SJSA1 (cell line): ENCODE measurements around the gene FGF14. TPM values are rescaled to one million over a fixed set of nuclear protein-coding genes. Genes with fewer than 3 reads are reported as not detected.
"Not testable (repeated sequence)": the region's sequence is repeated elsewhere in the genome, so short reads cannot be mapped to it uniquely, and the experiment has no call there.

ENCODE experiments used
- DNase-seq, 2 experiments: peaks; one replicate each; pipeline ENCODE4 v3.0.0-alpha.2; 2015 to 2020; ENCODE audit warnings: low spot score in 2 of 2, low read depth in 1 of 2
- H3K27ac ChIP-seq: fragments of 250-450 bp; sonication (Bioruptor Pico); 2 replicates; pipeline ENCODE4 v1.5.1; 2020; ENCODE audit warnings: mild to moderate bottlenecking, moderate library complexity
- H3K27me3 ChIP-seq: fragments of 250-450 bp; sonication (Bioruptor Pico); replicated peaks from 2 replicates; pipeline ENCODE4 v1.5.1; 2020; ENCODE audit warnings: mild to moderate bottlenecking, moderate library complexity
- H3K36me3 ChIP-seq: fragments of 250-450 bp; sonication (Bioruptor Pico); 2 replicates; pipeline ENCODE4 v1.5.1; 2020; ENCODE audit warnings: mild to moderate bottlenecking
- H3K4me1 ChIP-seq: fragments of 250-450 bp; sonication (Bioruptor Pico); replicated peaks from 2 replicates; pipeline ENCODE4 v1.6.1; 2021; ENCODE audit warnings: mild to moderate bottlenecking
- H3K4me3 ChIP-seq: fragments of 250-450 bp; sonication (Bioruptor Pico); 2 replicates; pipeline ENCODE4 v1.5.1; 2020; ENCODE audit warnings: mild to moderate bottlenecking
- H3K9me3 ChIP-seq: fragments of 250-450 bp; sonication (Bioruptor Pico); replicated peaks from 2 replicates; pipeline ENCODE4 v1.5.1; 2020; ENCODE audit warnings: mild to moderate bottlenecking
- total RNA-seq: library from RNA; depleted of rRNA; stranded (reverse); fragments of >200 nt; shearing (Covaris generic); gene quantifications from 2 replicates; pipeline ENCODE4 v1.2.3, GENCODE V29; 2014

FGF14 gene
- total RNA-seq, 1 experiment from 2014 or later: not detected

DNA sequence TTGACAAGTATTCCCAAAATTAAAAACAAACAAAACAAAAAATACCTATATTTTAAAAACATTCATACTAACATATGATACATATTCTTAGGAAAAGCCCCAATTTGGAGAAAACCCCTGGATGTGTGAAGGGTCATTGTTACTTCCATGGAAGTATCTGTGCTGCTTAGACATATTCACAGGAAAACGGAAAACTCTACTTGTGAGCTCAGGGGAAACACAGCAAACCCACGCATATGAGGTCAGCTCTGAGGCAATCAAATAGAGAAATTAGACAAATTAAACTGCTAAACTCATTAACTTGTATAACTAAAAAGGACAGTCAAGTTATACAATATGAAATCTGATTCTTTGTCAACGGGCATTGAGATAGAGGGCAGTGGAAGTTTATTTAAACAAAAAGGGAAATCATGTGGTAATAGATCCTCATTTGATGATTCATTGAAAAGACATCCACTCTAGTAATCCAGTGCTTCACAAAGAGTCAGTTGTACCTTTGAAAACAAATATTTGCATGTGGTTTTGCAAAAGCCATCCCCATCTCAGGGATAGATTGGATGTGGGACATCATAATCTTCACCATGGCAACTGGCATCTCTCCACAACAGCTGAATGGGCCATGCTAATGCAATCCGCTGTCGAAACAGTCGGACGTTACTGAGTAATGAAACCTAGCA, 526.0 kb downstream of the FGF14 start:
- Histone ChIP-seq H3K4me1 (peaks cover 7% of the 10 kb centered on the region), H3K9me3 (no peaks in the 10 kb centered on the region), H3K27me3 (peaks cover 8% of the 10 kb centered on the region; the same call in 1 of the 2 replicates), H3K4me3 (no peak overlapping the region), H3K27ac (no peak overlapping the region), H3K36me3 (no peaks in the 10 kb centered on the region)
- peak; percentile 47 for DNase-seq

DNA sequence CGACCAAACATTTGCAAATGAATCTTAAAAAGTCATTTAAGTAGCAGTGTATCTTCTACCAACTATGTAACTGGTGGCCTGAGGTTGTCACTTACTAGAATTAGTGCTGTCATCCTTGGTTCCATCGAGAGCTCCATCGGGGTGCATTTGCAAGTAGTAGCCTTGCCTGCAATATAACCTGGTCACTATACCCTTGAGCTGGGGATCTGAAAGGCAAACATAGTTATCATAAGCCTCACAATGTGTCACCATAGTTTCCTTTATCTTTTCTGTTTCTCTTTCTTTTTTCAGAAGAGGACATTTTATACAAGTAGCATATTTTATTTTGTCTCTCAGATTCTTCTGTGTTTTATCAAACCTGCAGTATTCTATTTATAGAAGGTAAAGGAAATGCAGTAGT, 526.8 kb downstream of the FGF14 start:
- H3K27me3 ChIP-seq: 0 out of 2 replicates have a peak, but pooled peaks cover 8% of the 10 kb centered on the region
- no peaks in the 10 kb centered on the region for H3K9me3 ChIP-seq
- H3K36me3 ChIP-seq: no peaks in the 10 kb centered on the region
- no peak overlapping the region for H3K4me3 ChIP-seq
- no peak overlapping the region for H3K27ac ChIP-seq
- peaks cover 7% of the 10 kb centered on the region for H3K4me1 ChIP-seq
- DNase-seq: no peak

DNA sequence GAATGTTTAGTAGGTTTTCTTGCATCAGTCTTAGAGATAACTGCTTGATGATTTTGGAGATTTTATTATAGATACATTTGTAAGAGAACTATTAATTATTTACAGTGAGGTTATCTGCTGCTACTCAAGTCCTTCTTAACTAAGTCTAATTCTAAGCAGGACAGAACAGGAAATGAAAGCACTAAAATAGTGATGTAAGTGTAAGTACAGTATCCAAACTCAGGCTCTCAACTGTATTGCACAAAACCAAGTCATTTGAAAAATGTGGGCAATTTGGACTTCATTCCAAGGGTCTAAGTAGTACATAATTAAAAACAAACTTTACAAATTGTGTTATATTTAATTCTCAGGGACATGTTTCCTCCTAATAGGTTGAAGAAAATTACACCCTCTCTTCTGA, 532.3 kb downstream of the FGF14 start:
- H3K4me3 ChIP-seq: no peak overlapping the region
- H3K9me3 ChIP-seq: no peaks in the 10 kb centered on the region
- no peak for DNase-seq
- no peak overlapping the region for H3K27ac ChIP-seq
- no peaks in the 10 kb centered on the region for H3K27me3 ChIP-seq
- H3K4me1 ChIP-seq: no peaks in the 10 kb centered on the region
- H3K36me3 ChIP-seq: no peaks in the 10 kb centered on the region

DNA sequence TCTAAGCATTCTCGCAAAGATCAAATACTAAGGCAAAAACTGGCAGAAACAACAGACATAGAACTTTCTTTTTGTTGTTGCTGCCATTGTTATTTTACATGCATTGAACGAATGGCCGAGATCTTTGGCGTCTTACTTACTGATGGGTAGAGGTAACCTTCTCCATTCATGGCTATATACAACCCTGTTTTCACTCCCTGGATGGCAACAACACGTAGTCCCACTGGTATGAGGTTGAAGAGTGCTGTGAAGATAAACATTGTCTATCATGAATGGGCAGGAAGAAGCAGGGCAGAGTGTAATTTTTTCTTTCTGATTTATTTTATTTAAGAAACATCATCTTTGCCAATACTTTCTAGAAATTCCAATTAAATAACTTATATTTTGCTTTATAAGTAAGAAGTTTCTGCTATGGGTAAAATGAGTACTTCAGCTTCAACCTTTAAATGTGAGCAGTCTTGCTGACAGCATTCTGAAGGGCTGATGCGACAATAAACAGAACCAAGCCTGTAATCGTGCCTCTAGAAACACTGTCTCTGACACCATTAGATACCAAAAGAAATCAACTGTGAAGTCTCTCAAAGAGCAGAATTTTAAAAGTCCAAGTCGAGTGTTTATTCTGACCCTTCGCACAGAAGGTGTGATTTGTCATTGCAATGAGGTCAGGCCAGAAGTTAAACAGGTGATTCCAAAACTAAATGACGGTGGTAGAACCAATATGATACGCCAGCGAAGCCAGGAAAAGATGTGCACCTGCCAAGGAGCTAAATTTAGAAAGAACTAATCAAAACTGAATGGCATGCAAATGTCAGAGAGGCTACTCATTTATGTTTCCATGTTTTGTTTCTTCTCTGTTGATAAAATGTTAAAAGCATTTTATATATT, 533.0 kb downstream of the FGF14 start:
- no peaks in the 10 kb centered on the region for H3K27me3 ChIP-seq
- no peaks in the 10 kb centered on the region for H3K4me1 ChIP-seq
- H3K27ac ChIP-seq: no peak overlapping the region
- no peak for DNase-seq
- no peak overlapping the region for H3K4me3 ChIP-seq
- no peaks in the 10 kb centered on the region for H3K9me3 ChIP-seq
- H3K36me3 ChIP-seq: no peaks in the 10 kb centered on the region

DNA sequence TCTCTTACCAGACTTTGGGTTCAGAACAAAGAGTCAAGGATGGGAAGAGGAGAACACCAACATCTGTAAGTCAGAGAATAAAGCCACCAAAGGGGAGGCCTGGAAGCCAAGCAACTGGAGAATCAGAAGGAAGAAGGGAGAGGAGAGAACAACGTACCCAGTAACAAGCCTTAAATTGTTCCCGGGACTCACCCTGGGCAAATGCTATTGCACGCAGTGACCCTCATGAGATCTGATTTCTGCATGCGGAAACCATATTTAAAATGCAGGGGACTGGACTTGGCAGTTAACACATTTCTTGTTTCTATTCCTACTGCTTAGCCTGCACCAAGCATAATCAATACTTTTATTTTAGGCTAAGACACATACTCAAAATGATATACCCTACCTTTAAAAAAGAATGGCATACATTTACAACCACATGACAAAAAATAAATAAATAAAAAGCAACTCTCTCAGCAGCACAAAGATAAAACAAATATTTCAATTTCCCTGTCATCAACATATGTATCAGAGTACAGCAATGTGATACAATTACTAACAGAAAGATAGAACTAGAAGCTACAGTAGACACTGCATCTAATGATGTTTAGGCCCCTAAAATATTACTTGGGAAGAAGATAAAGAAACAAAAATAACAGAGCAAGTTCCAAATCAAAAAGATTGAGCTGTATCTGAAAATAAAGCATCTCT, 534.8 kb downstream of the FGF14 start:
- DNase-seq: no peak
- Histone ChIP-seq H3K9me3 (no peaks in the 10 kb centered on the region), H3K36me3 (no peaks in the 10 kb centered on the region), H3K27ac (no peak overlapping the region), H3K27me3 (no peaks in the 10 kb centered on the region), H3K4me1 (no peaks in the 10 kb centered on the region), H3K4me3 (no peak overlapping the region)

DNA sequence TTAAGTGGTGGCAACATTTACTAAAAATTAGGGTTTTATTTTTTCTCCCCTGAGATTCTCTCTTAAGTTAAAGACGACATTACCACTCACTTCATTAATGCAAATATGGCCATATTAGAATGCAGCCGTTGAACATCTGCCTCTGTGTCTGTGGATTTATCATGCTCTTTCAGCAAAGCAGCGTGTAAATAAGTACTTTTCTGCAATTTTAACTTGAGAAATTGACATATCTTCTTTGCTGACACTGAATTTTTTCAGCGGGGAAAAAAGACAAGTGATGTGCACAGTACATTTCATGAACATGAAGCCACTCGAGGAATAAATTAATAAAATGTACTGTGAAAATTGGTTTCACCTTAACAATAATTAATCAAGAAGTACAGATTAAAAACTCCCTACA, 543.0 kb downstream of the FGF14 start:
- Histone ChIP-seq H3K4me3 (no peak overlapping the region), H3K4me1 (no peaks in the 10 kb centered on the region), H3K36me3 (no peaks in the 10 kb centered on the region), H3K27me3 (no peaks in the 10 kb centered on the region), H3K9me3 (no peaks in the 10 kb centered on the region), H3K27ac (no peak overlapping the region)
- DNase-seq: no peak

DNA sequence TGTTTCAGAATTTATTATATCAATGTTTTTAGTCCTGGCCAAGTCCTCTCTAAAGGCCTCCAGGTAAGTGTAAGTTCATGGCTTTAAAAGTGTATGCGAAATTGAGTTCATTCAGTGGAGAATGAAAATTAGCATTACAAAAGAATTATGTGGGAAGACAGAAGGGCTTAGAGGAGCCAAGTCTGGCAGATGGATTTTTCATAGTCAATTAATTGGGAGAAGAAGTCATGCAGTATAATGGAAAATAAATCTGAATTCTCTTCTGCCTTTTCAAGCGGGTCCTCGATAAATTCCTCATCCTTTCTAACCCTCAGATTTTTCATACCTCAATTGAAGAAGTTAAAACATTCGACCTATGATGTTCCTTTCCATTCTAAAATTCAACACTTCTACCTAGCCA, 555.1 kb downstream of the FGF14 start:
- Histone ChIP-seq H3K4me3 (no peak overlapping the region), H3K27ac (no peak overlapping the region), H3K4me1 (peaks cover 6% of the 10 kb centered on the region), H3K9me3 (no peaks in the 10 kb centered on the region), H3K36me3 (no peaks in the 10 kb centered on the region), H3K27me3 (no peaks in the 10 kb centered on the region)
- DNase-seq: no peak

DNA sequence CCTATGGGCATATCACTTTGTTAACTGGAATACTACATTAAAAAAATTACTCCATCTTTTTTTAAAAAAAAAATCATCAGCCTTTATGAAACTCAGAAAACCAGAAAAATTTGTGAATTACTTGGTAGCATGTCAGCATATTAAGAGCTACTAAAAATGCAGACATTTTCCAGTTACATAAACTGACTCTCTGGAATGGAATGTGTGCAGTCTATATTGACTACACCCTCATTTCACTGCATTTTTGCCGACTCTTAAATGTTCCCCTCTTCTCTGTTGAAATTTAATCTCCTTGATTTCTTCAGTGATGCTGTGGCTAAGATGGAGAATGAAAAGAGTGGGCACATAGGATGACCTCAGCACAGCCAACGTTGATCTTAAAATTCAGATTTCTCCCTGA, 555.6 kb downstream of the FGF14 start:
- Histone ChIP-seq H3K27me3 (no peaks in the 10 kb centered on the region), H3K36me3 (no peaks in the 10 kb centered on the region), H3K9me3 (no peaks in the 10 kb centered on the region), H3K27ac (no peak overlapping the region), H3K4me3 (no peak overlapping the region), H3K4me1 (peaks cover 6% of the 10 kb centered on the region)
- no peak for DNase-seq

DNA sequence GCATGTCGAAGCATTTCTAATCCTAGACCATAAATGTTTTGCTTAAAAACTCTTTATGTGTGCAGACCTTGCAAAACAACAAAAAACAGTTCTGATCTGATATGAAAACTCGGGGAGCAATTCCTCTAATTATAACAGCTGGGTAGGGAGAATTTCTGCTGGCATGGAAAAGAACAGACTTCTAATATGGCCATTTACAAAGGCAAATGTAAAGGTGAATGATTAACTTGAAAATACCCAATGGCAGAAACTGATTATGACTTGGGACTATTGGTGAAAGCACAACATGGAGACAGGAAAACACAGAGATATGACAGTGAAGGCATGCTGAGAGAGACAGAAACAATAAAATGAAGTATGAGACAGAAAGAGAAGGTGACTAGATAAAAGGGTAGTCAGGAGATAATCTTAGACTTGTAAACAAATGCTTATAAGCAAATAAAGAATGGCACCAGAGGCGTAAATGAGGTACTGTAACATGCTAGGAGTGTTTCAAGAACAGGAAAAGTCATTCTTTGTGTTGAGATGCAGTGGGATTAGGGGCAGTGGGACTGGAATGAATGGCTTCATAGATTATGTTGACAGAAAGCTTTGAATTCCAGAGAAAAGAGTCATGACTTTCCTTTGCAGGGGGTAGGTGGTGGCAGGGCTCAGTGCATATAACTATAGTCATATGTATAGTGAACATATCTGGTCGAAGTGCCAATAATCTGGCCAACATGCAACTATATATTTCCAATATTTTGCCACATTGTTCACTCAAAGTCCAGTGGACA, 556.4 kb downstream of the FGF14 start:
- Histone ChIP-seq H3K4me1 (peaks cover 6% of the 10 kb centered on the region), H3K36me3 (no peaks in the 10 kb centered on the region), H3K4me3 (no peak overlapping the region), H3K9me3 (no peaks in the 10 kb centered on the region), H3K27me3 (no peaks in the 10 kb centered on the region), H3K27ac (no peak overlapping the region)
- DNase-seq: peak in 1 of 2 experiments; percentile 5

DNA sequence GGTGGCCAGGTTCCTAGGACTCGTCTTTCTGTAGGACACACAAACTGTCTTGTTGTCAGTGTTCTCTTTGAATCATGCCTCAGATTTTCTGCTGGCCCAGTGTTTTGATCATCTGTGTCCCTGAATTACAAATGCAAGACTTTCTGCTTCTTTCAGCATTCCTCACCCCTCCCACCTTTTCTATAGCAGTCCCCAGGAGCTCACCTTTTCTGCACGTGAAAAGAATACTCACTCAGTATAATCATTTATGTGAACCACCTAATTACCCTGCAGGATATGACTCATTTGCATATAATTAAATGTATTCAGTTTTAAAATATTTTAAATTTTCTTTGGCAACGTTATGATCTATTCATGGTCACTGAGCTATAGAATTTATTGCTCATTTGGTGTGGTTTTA, 560.1 kb downstream of the FGF14 start:
- no peak overlapping the region for H3K4me3 ChIP-seq
- H3K4me1 ChIP-seq: peaks cover 6% of the 10 kb centered on the region
- no peaks in the 10 kb centered on the region for H3K9me3 ChIP-seq
- H3K27ac ChIP-seq: no peak overlapping the region
- no peaks in the 10 kb centered on the region for H3K36me3 ChIP-seq
- H3K27me3 ChIP-seq: no peaks in the 10 kb centered on the region
- no peak for DNase-seq

DNA sequence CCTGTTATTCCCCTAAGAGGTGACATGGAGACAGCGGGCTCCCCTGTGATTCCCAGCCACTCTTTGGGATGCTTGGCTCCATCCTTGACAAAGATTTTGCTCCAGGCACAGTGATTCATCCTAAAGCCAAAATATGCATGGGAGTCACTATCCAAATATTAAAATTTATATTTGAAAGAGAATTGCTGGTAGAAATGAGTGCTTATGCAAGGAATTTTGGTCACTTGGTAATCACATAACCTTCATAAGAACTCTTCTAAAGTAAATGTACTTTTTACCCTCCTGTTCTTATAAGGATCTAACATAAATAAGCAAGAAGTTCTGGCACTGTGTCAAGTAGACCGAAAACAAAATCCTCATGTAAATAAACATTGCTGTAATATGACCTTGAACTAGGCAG, 563.5 kb downstream of the FGF14 start:
- H3K4me1 ChIP-seq: no peaks in the 10 kb centered on the region
- no peak overlapping the region for H3K27ac ChIP-seq
- H3K36me3 ChIP-seq: no peaks in the 10 kb centered on the region
- no peaks in the 10 kb centered on the region for H3K9me3 ChIP-seq
- DNase-seq: peak in 1 of 2 experiments; percentile 4
- no peak overlapping the region for H3K4me3 ChIP-seq
- 0 out of 2 replicates have a peak, but pooled peaks cover 8% of the 10 kb centered on the region for H3K27me3 ChIP-seq

DNA sequence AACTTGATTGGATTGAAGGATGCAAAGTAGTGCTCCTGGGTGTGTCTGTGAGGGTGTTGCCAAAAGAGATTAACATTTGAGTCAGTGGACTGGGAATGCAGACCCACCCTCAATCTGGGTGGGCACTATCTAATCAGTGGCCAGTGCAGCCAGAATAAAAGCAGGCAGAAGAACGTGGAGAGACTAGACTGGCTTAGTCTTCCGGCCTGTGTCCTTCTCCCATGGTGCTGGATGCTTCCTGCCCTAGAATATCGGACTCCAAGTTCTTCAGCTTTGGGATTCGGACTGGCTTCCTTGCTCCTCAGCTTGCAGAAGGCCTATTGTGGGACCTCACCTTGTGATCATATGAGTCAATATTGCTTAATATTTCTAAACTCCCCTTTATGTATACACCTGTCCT, 564.1 kb downstream of the FGF14 start:
- H3K27ac ChIP-seq, H3K4me1 ChIP-seq, H3K36me3 ChIP-seq, DNase-seq, H3K4me3 ChIP-seq, H3K27me3 ChIP-seq, H3K9me3 ChIP-seq: not testable (repeated sequence)

DNA sequence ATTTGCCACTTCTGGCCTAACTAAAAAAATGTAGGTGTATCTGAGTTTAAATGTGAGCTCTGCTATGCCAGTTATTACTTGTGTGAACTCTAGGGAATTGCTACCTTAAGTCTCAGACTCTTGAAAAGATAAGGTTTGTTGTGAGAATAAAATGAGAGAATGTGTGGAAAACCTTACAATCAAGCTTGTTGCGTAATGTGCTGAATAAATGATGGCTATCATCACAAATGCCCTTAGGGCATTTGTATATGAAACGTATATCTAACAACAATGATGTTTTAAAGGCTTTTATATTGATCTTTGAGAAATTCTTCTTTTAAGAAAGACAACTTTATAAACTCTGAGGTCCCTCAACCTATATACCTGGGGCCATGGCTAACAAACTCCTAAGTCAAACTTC, 564.6 kb downstream of the FGF14 start:
- H3K36me3 ChIP-seq: no peaks in the 10 kb centered on the region

More for the DNA sequence above, 564.6 kb downstream of the FGF14 start:
- Histone ChIP-seq H3K4me3 (no peak overlapping the region), H3K27me3 (0 out of 2 replicates have a peak, but pooled peaks cover 8% of the 10 kb centered on the region), H3K9me3 (no peaks in the 10 kb centered on the region), H3K4me1 (no peaks in the 10 kb centered on the region), H3K27ac (no peak overlapping the region)
- DNase-seq: no peak
